Measurements from ENCODE around the gene CEP83.
"Not testable (repeated sequence)": the region's sequence is repeated elsewhere in the genome, so short reads cannot be mapped to it uniquely, and the experiment has no call there.

CEP83 gene

DNA sequence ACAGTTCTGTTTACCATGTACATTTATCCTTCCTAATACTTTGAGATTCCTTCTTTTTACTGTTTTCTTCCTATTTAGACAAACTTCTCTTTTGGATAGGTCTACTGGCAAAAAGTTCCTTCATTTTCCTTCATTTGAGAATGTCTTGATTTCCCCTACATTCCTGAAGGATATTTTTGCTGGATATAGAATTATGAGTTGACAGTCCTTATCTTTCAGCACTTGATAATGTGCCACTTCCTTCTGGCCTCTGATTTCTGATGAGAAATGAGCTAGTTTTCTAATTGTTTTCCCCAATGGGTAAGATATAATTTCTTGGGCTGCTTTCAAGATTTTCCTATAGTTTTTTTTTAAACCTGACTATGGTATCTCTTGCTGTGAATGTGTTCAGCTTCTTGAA is 75.6 kb downstream of the CEP83 start:
- DNase-seq (ENCODE audit: low read depth, low spot score): no peak

DNA sequence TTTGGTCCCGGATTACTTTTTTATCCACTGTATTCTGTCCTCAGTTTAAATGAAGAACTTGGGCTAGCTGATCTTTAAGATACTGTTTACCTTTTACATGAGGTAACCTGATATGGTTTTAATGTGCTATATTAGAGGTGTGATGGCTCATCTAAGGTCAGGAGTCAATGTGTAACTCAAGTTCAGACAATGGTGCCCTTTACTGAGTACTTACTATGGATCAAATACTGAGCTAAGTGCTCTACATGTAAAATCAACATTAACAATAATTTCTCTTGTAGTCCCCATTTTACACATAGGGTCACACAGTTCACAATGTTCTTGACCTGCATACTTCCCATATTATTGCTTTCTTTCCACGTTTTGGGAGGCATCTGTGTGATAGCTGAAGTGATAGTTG is 79.2 kb downstream of the CEP83 start:
- no peak for DNase-seq (ENCODE audit: low read depth, low spot score)

GRCh38 chr12:94379479-94380113 is 80.1 kb downstream of the CEP83 start:
- no peak for DNase-seq (ENCODE audit: low read depth, low spot score)

- DNase-seq (ENCODE audit: low read depth, low spot score): no peak
Measured at GRCh38 chr12:94377599-94377998, 82.1 kb downstream of the CEP83 start.

DNA sequence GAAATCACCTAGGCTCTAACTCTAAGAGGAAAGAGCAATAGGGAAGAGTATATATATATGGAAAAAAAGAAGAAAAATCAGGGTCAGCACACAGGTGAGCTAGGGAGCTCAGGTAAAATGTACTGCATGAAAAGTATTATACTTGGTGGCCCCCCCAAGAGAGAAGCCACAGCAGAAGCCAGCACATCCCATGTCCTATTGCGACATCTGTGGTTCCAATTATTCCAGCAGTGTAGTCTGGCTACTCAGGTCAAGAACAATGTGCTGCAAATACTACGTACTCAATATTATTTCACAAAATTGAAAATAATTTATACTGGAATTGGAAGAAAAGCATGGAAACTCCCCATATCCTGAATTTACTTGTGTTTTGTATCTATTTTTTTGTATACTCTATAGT is 85.5 kb downstream of the CEP83 start:
- no peak for DNase-seq (ENCODE audit: low read depth, low spot score)

DNA sequence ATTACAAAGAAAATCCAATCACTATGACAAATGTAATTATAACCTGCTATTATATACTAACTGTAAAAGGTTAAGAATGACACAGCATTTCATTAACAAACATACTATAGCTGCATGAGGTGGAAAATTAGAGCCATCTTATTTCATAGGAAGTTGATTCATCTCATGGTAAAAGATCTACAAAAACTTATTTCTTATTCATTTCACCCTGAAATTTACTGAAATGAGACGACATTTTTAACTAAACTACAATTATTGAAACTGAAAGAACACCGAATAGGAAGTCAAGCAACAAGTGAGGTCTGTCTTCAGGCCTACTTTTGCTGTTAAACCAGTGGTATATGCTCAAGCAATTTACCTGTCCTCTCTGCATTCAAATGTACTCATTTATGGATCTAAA is 87.2 kb downstream of the CEP83 start:
- no peak for DNase-seq (ENCODE audit: low read depth, low spot score)

- DNase-seq (ENCODE audit: low read depth, low spot score): no peak
Measured at GRCh38 chr12:94362653-94363052, 97.0 kb downstream of the CEP83 start.

- no peak for DNase-seq (ENCODE audit: low read depth, low spot score)
Measured at GRCh38 chr12:94359761-94360160, 99.9 kb downstream of the CEP83 start.

- no peak for DNase-seq (ENCODE audit: low read depth, low spot score)
Measured at GRCh38 chr12:94353130-94353529, 106.5 kb downstream of the CEP83 start.

GRCh38 chr12:94340573-94340972 is 119.1 kb downstream of the CEP83 start:
- no peak for DNase-seq (ENCODE audit: low read depth, low spot score)

DNA sequence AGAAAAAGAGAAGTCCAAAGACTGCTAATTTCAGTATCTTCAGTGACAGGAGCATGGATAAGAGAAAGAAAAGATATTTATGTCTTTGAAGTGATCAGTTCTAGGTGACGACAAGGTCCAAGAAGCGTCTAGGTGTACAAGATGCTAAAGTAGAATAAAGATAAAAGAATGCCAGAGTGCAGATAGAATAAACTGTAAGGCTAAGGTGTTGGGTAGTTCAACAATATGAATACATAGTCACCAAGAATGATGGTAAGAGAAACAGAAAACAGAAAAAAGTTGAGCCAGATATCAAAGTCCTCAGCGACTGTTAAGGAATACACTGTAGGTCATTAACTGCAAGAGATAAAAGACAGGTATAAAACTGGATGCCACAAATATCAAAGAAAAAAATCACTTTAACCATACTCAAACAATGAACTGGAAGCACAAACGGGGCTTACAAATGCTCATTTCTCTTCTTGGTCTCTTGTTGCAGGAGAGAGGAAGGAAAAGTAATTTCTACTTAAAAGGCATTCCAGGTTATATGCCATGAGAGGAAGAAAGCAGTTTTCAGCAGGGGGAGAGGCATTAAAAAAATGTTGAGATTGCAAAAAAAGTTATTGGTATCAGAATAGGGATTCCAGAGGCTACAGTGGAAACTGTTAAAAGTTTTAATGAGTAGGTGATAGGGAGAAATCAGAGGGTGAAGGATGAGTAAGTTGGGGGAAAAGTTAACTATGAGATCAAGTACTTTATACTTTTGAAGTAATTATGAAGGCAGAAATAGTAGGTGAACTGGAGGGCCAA is 121.5 kb downstream of the CEP83 start:
- DNase-seq (ENCODE audit: low read depth, low spot score): no peak

GRCh38 chr12:94336211-94336925 is 123.3 kb downstream of the CEP83 start:
- DNase-seq (ENCODE audit: low read depth, low spot score): no peak

- no peak for DNase-seq (ENCODE audit: low read depth, low spot score)
Measured at GRCh38 chr12:94333396-94333795, 126.3 kb downstream of the CEP83 start.

GRCh38 chr12:94329366-94329765 is 130.3 kb downstream of the CEP83 start:
- no peak for DNase-seq (ENCODE audit: low read depth, low spot score)

GRCh38 chr12:94327809-94328208 is 131.9 kb downstream of the CEP83 start:
- DNase-seq (ENCODE audit: low read depth, low spot score): no peak

GRCh38 chr12:94326727-94327126 is 132.9 kb downstream of the CEP83 start:
- no peak for DNase-seq (ENCODE audit: low read depth, low spot score)

DNA sequence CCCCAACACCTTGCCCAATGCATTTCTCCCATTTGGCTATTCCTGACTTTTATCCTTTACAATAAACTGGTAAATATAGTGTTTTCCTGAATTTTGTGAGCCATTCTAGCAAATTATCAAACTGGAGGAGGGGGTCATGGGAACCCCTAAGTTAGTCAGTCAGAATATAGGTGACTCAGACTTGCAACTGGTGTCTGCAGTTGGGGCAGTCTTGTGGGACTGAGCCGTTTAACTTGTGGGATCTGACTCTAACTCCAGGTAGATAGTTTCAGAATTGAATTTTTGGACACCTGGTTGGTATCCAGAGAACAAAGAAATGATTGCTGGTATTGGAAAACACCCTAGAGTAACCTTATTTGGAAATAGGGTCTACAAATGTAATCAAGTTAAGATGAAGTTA is 133.4 kb downstream of the CEP83 start:
- no peak for DNase-seq (ENCODE audit: low read depth, low spot score)

DNA sequence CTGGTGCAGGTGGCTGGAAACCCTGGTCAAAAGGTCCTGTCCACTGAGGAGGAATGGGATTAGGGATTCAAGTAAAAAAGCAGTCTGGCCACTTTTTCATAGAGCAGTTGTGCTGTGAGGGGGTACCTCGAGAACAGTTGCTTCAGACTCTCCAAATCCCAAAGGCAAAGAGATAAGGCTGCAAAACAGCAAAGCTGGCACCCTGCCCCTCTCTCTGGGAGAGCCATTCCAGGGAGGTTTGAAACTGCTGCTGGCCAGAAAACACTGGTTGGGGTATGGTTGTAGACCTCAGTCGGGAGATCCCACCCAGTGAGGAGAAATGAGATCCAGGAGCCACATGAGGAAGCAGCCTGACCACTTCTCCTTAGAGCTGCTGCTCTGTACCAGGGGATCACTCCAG is 137.3 kb downstream of the CEP83 start:
- no peak for DNase-seq (ENCODE audit: low read depth, low spot score)

- no peak for DNase-seq (ENCODE audit: low read depth, low spot score)
Measured at GRCh38 chr12:94320109-94320508, 139.6 kb downstream of the CEP83 start.

GRCh38 chr12:94318181-94318580 is 141.5 kb downstream of the CEP83 start:
- no peak for DNase-seq (ENCODE audit: low read depth, low spot score)

GRCh38 chr12:94316600-94316999 is 143.1 kb downstream of the CEP83 start:
- not testable (repeated sequence) for DNase-seq (ENCODE audit: low read depth, low spot score)

GRCh38 chr12:94312378-94312777 is 147.3 kb downstream of the CEP83 start:
- no peak for DNase-seq (ENCODE audit: low read depth, low spot score)

DNA sequence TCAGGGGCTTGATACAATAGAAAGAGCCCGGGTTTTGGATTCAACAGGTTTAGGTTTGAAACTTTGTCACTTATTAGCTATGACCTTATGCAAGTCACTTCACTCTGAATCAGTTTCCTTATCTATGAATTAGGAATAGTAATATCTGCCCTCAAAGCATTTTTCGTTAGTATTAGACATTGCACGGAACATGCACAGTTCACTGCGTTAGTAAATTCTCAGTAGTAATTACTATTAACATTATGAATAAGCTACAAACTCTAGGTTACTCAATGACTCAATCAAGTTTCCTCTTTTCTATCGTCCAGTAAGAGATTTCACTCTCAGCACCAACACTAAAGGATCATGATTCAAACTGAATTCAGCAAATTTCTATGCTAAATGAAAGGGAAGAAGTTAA is 150.3 kb downstream of the CEP83 start:
- DNase-seq (ENCODE audit: low read depth, low spot score): no peak
